CD4-positive, alpha-beta T cell (primary cell): ENCODE measurements around the gene ZMAT3. TPM values are rescaled to one million over a fixed set of nuclear protein-coding genes. Genes with fewer than 3 reads are reported as not detected.

Experiments
- ATAC-seq: fragments of 200-7000 bp; cut with Tn5 transposase; one replicate; pipeline ENCODE4 v1.10.0; 2022; ENCODE audit warnings: mild to moderate bottlenecking; ENCODE audit not compliant: poor library complexity
- CTCF ChIA-PET: fragments of 350-600 bp; sonication (Branson Sonifier 250); formaldehyde crosslinking; loops from one replicate; lab custom pipeline; 2021; ENCODE audit warnings: antibody characterized with exemption, inconsistent platforms; lab: Charles Lee
- POLR2A ChIA-PET: fragments of 350-600 bp; sonication (Branson Sonifier 250); formaldehyde crosslinking; loops from one replicate; lab custom pipeline; 2021; ENCODE audit warnings: antibody characterized with exemption, inconsistent platforms; lab: Charles Lee
- DNase-seq, 14 experiments: peaks; one replicate each; pipeline ENCODE4 v3.0.0-alpha.2; 2013 to 2020; ENCODE audit warnings: mixed read lengths in 2 of 14
- H3K27ac ChIP-seq, 2 donors: one replicate each; pipeline versions ENCODE4 v1.5.1 to v1.7.0; 2013; ENCODE audit warnings: low read length in 2 of 2, low read depth in 1 of 2, mild to moderate bottlenecking in 1 of 2
- H3K27me3 ChIP-seq, 2 experiments: 1 replicate in 1 of 2; 2 replicates in 1 of 2; pipeline versions ENCODE4 v1.6.1 to v1.7.0; 2013; ENCODE audit warnings: low read length in 2 of 2, control low read depth in 1 of 2, mild to moderate bottlenecking in 1 of 2, moderate library complexity in 1 of 2; ENCODE audit not compliant: insufficient read depth in 2 of 2, control insufficient read depth in 1 of 2
- H3K36me3 ChIP-seq: one replicate; pipeline ENCODE4 v1.6.1; 2013; ENCODE audit warnings: low read length, control low read depth; ENCODE audit not compliant: insufficient read depth
- H3K4me1 ChIP-seq: one replicate; pipeline ENCODE4 v1.6.1; 2013; ENCODE audit warnings: low read length, control low read depth; ENCODE audit not compliant: insufficient read depth
- H3K4me3 ChIP-seq: one replicate; pipeline ENCODE4 v1.5.1; 2013; ENCODE audit warnings: mild to moderate bottlenecking, low read length, moderate library complexity
- H3K9me3 ChIP-seq, 2 experiments: 1 replicate in 1 of 2; 2 replicates in 1 of 2; pipeline versions ENCODE4 v1.6.1 to v1.7.0; 2013; ENCODE audit warnings: low read length in 2 of 2, mild to moderate bottlenecking in 2 of 2, control low read depth in 1 of 2, moderate library complexity in 1 of 2; ENCODE audit not compliant: control insufficient read depth in 1 of 2, insufficient read depth in 1 of 2
- H3K27ac Mint-ChIP-seq: one replicate; pipeline ENCODE4 v1.8.0; 2020; ENCODE audit warnings: mixed read lengths
- H3K27me3 Mint-ChIP-seq: one replicate; pipeline ENCODE4 v1.8.0; 2021; ENCODE audit warnings: mixed read lengths
- H3K36me3 Mint-ChIP-seq: one replicate; pipeline ENCODE4 v1.8.0; 2021; ENCODE audit warnings: low read depth, mixed read lengths
- H3K4me1 Mint-ChIP-seq: one replicate; pipeline ENCODE4 v1.8.0; 2021; ENCODE audit warnings: low read depth, mixed read lengths
- H3K4me3 Mint-ChIP-seq: one replicate; pipeline ENCODE4 v1.8.0; 2020; ENCODE audit warnings: mild to moderate bottlenecking, mixed read lengths
- H3K9me3 Mint-ChIP-seq: one replicate; pipeline ENCODE4 v1.8.0; 2020; ENCODE audit warnings: mixed read lengths
- intact Hi-C, 2 experiments: fragments of 100-400 bp; cut with DNase I in 1 of 2; cut with micrococcal nuclease in 1 of 2; formaldehyde crosslinking; loops; one replicate each; pipeline versions ENCODE4 v1.15.1 to v1.9.0; 2023 to 2025; cut with DNase I, micrococcal nuclease
- total RNA-seq, 174 experiments: library from RNA in 2 of 174; stranded (reverse) in 2 of 174; gene quantifications; one replicate each; pipeline ENCODE4 v1.2.3 and lab custom pipeline; 2021 to 2026
- TF ChIP-seq, protein P1 (sequence below): fragments of 200-600 bp; IDR thresholded peaks from one replicate; pipeline ENCODE4 v1.8.0; 2022; ENCODE audit warnings: antibody characterized with exemption, mild to moderate bottlenecking

The ZMAT3 gene
- total RNA-seq, 2 experiments from 2014 or later: 10.2 to 13.0 TPM

DNA sequence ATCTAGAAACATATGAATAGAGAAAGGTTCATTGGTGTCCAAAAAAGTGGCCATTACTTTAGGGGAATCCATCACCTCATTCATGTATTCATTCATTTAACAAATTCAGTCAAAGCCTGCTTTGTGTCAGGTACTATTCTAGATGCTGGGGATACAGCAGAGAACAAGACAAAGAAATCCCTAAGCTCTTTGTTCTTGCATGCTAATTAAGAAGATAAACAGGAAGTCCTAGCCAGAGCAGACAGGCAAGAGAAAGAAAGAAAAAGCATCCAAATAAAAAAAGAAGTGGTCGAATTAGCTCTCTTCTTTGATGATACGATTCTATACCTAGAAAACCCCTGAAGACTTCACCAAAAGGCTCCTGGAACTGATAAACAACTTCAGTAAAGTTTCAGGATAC, 12.4 kb upstream of the ZMAT3 start:
- no peaks in the 10 kb centered on the region for H3K9me3 Mint-ChIP-seq
- intact Hi-C loops: no loop called here
- ChIA-PET POLR2A (interaction anchor here (0.6 to 2.6 kb wide), 7 partner anchors 8 to 263 kb away, joined by 3 to 11 read pairs (median 4); partner anchors contain the start of genes PIK3CA and ZMAT3), CTCF (no interaction called here)
- H3K36me3 Mint-ChIP-seq: no peaks in the 10 kb centered on the region
- no peaks in the 10 kb centered on the region for H3K27me3 Mint-ChIP-seq
- no peak overlapping the region for H3K4me3 ChIP-seq
- no peaks in the 10 kb centered on the region for H3K36me3 ChIP-seq
- no peaks in the 10 kb centered on the region for H3K4me1 ChIP-seq
- peak overlapping the region; percentile 3 for H3K27ac Mint-ChIP-seq
- peak in 1 of 14 experiments; percentile 29 for DNase-seq
- H3K27me3 ChIP-seq: no peaks in the 10 kb centered on the region
- ATAC-seq: no peak
- H3K4me1 Mint-ChIP-seq: peaks cover 10% of the 10 kb centered on the region
- H3K27ac ChIP-seq: no peak overlapping the region
- no peak overlapping the region for H3K4me3 Mint-ChIP-seq
- TF ChIP-seq, protein P1, sequence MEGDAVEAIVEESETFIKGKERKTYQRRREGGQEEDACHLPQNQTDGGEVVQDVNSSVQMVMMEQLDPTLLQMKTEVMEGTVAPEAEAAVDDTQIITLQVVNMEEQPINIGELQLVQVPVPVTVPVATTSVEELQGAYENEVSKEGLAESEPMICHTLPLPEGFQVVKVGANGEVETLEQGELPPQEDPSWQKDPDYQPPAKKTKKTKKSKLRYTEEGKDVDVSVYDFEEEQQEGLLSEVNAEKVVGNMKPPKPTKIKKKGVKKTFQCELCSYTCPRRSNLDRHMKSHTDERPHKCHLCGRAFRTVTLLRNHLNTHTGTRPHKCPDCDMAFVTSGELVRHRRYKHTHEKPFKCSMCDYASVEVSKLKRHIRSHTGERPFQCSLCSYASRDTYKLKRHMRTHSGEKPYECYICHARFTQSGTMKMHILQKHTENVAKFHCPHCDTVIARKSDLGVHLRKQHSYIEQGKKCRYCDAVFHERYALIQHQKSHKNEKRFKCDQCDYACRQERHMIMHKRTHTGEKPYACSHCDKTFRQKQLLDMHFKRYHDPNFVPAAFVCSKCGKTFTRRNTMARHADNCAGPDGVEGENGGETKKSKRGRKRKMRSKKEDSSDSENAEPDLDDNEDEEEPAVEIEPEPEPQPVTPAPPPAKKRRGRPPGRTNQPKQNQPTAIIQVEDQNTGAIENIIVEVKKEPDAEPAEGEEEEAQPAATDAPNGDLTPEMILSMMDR: no peak
- H3K9me3 ChIP-seq: no peaks in the 10 kb centered on the region

- H3K9me3 Mint-ChIP-seq: no peaks in the 10 kb centered on the region
- DNase-seq: no peak
- Histone ChIP-seq H3K4me1 (no peaks in the 10 kb centered on the region), H3K27ac (no peak overlapping the region), H3K9me3 (no peaks in the 10 kb centered on the region), H3K27me3 (no peaks in the 10 kb centered on the region), H3K36me3 (no peaks in the 10 kb centered on the region), H3K4me3 (no peak overlapping the region)
- intact Hi-C loops: no loop called here
- no peak overlapping the region for H3K27ac Mint-ChIP-seq
- H3K27me3 Mint-ChIP-seq: no peaks in the 10 kb centered on the region
- no peak overlapping the region for H3K4me3 Mint-ChIP-seq
- TF ChIP-seq, protein P1: no peak
- POLR2A ChIA-PET: interaction anchor here (0.8 to 2.6 kb wide), 2 partner anchors 11 to 66 kb away, joined by 4 to 11 read pairs; partner anchors contain the start of genes PIK3CA and ZMAT3
- peaks cover 10% of the 10 kb centered on the region for H3K4me1 Mint-ChIP-seq
- ATAC-seq: no peak
- CTCF ChIA-PET: interaction anchor here (1.2 to 2.4 kb wide), 2 partner anchors 32 to 67 kb away, joined by 3 to 7 read pairs; no protein-coding TSS in a partner anchor
- H3K36me3 Mint-ChIP-seq: no peaks in the 10 kb centered on the region
These were observed 10.8 kb upstream of the ZMAT3 start for GRCh38 chr3:179082416-179082815.

DNA sequence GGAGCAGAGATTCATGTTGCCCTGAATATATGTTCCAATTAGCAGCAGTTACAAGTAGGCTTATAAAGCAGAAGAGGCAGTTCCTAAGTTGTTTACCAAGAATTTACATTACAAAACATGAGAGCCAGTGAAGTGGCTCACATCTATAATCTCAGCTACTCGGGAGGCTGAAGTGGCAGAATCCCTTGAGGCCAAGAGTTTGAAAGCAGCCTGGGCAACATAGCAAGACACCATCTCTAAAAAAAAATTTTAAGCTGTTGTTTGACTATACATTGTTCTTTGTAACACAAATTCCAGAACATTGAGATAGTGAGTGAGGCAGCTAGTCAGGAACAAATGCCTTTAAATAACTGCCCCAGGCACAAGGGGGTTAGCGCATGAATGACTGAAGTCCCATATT, 10.3 kb upstream of the ZMAT3 start:
- H3K36me3 Mint-ChIP-seq: no peaks in the 10 kb centered on the region
- H3K27me3 Mint-ChIP-seq: no peaks in the 10 kb centered on the region
- H3K27ac ChIP-seq: no peak overlapping the region
- no peak overlapping the region for H3K4me3 ChIP-seq
- H3K27me3 ChIP-seq: no peaks in the 10 kb centered on the region
- no peak for DNase-seq
- H3K9me3 ChIP-seq: no peaks in the 10 kb centered on the region
- no peaks in the 10 kb centered on the region for H3K4me1 ChIP-seq
- POLR2A ChIA-PET: interaction anchor here (0.8 to 2.6 kb wide), 2 partner anchors 11 to 66 kb away, joined by 4 to 11 read pairs; partner anchors contain the start of genes PIK3CA and ZMAT3
- CTCF ChIA-PET: interaction anchor here (1.2 to 2.4 kb wide), 2 partner anchors 31 to 66 kb away, joined by 3 to 7 read pairs; no protein-coding TSS in a partner anchor
- intact Hi-C loops: no loop called here
- H3K36me3 ChIP-seq: no peaks in the 10 kb centered on the region
- H3K4me1 Mint-ChIP-seq: peaks cover 10% of the 10 kb centered on the region
- no peak overlapping the region for H3K27ac Mint-ChIP-seq
- TF ChIP-seq, protein P1: no peak
- ATAC-seq: no peak
- H3K4me3 Mint-ChIP-seq: no peak overlapping the region
- no peaks in the 10 kb centered on the region for H3K9me3 Mint-ChIP-seq
